H1 (cell line): ENCODE results near the gene MKX. TPM values are rescaled to one million over a fixed set of nuclear protein-coding genes. Genes with fewer than 3 reads are reported as not detected.

Experiments used
- CBX8 ChIP-seq: fragments of 300-800, 300-1000 bp; sonication (generic); IDR thresholded peaks from 2 replicates; pipeline ENCODE4 v1.7.1; 2016; ENCODE audit warnings: low read depth, low read length, borderline replicate concordance
- EGR1 ChIP-seq: IDR thresholded peaks from 2 replicates; pipeline ENCODE4 v1.6.1; 2011; ENCODE audit warnings: low read depth, low read length, borderline replicate concordance
- EZH2 ChIP-seq: fragments of 200-600 bp; sonication (generic); IDR thresholded peaks from 2 replicates; pipeline ENCODE4 v1.7.1; 2012; ENCODE audit warnings: low read depth, mild to moderate bottlenecking, moderate library complexity, low read length, inconsistent platforms; ENCODE audit not compliant: severe bottlenecking
- SP1 ChIP-seq: IDR thresholded peaks from 2 replicates; pipeline ENCODE4 v1.6.1; 2011; ENCODE audit warnings: low read depth, low read length
- TAF1 ChIP-seq: IDR thresholded peaks from 2 replicates; pipeline ENCODE4 v1.6.1; 2011; ENCODE audit warnings: mild to moderate bottlenecking, low read depth, low read length
- polyA plus RNA-seq, 7 experiments: library from polyadenylated mRNA; depleted of rRNA in 3 of 7; stranded (reverse) in 5 of 7; unstranded in 2 of 7; fragments of >200 nt in 5 of 7; fragments of 200-250 nt in 2 of 7; gene quantifications; 1 replicate in 5 of 7; 2 replicates in 1 of 7; 4 replicates in 1 of 7; pipeline versions ENCODE4 v1.2.1 to v1.2.3, GENCODE V29; 2011 to 2013; ENCODE audit warnings: missing spikeins in 2 of 7, mixed read lengths in 2 of 7
- total RNA-seq: library from RNA; stranded (reverse); fragmentation: NEBNext Ultra II Directional; extraction: Animal tissue kit (Norgen Biotek cat#: 25700); gene quantifications from 2 replicates; pipeline ENCODE4 v1.2.1, GENCODE V29; 2021

Gene MKX
- total and polyA plus RNA-seq, 2 of the 8 experiments (the other 6 are each of a cell fraction or from before 2014, with no cell fraction given): 0.21 to 1.3 TPM

GRCh38 chr10:27695088-27695487 lies 50.5 kb downstream of the MKX start (continued):
- TF ChIP-seq CBX8 (no peak), EGR1 (no peak), EZH2 (no peak), SP1 (no peak), TAF1 (no peak)
- TF ChIP-seq, all 59 proteins: peak for 0
